Smooth muscle cell of the brain vasculature (primary cell): Measurements from ENCODE around the gene PTMA.
A peak's percentile ranks its signal among the peaks of the same experiment; 100 is the strongest.
"Not testable (repeated sequence)": the region's sequence is repeated elsewhere in the genome, so short reads cannot be mapped to it uniquely, and the experiment has no call there.

ENCODE experiments used
- DNase-seq: peaks from one replicate; pipeline ENCODE4 v3.0.0-alpha.2; 2012; ENCODE audit warnings: low read depth, low spot score

The PTMA gene

GRCh38 chr2:231696004-231696367 is 12.3 kb upstream of the PTMA start:
- no peak for DNase-seq

- DNase-seq: no peak
These were observed 9.3 kb upstream of the PTMA start for GRCh38 chr2:231699006-231699405.

GRCh38 chr2:231701456-231702373 is 6.6 kb upstream of the PTMA start:
- no peak for DNase-seq

- DNase-seq: no peak
These were observed 4.3 kb upstream of the PTMA start for GRCh38 chr2:231704017-231704416.

- peak; percentile 97 for DNase-seq
These were observed 1.3 kb upstream of the PTMA start for GRCh38 chr2:231706731-231707624.

- no peak for DNase-seq
These were observed 749 bp upstream of the PTMA start for GRCh38 chr2:231707625-231707926.

- DNase-seq: no peak
These were observed 679 bp downstream of the PTMA start for GRCh38 chr2:231708773-231709635.

- DNase-seq: no peak
These were observed 1.3 kb downstream of the PTMA start for GRCh38 chr2:231709636-231709980.

- DNase-seq: no peak
These were observed 1.9 kb downstream of the PTMA start for GRCh38 chr2:231709981-231710798.

GRCh38 chr2:231710799-231711676 is 2.7 kb downstream of the PTMA start:
- no peak for DNase-seq

- DNase-seq: no peak
These were observed 3.5 kb downstream of the PTMA start for GRCh38 chr2:231711677-231712450.

GRCh38 chr2:231712451-231713021 is 4.2 kb downstream of the PTMA start:
- DNase-seq: not testable (repeated sequence)

- DNase-seq: not testable (repeated sequence)
These were observed 5.0 kb downstream of the PTMA start for GRCh38 chr2:231713406-231713729.

GRCh38 chr2:231713730-231714638 is 5.7 kb downstream of the PTMA start:
- no peak for DNase-seq

GRCh38 chr2:231714639-231715498 is 6.5 kb downstream of the PTMA start:
- DNase-seq: no peak

GRCh38 chr2:231715499-231715837 is 7.1 kb downstream of the PTMA start:
- no peak for DNase-seq

GRCh38 chr2:231715988-231716616 is 7.8 kb downstream of the PTMA start:
- no peak for DNase-seq
